Tibial artery (tissue), 4 donors: Measurements from ENCODE around the gene TFB1M.

Experiments used
- DNase-seq, 2 donors: peaks; one replicate each; pipeline ENCODE4 v3.0.0-alpha.2; 2019
- H3K27ac ChIP-seq, 2 donors: fragments of 200-600 bp; sonication (generic) in 1 of 2; 1 replicate in 1 of 2; 2 replicates in 1 of 2; pipeline ENCODE4 v1.5.1; 2018 to 2019; ENCODE audit warnings: mild to moderate bottlenecking in 1 of 2
- H3K27me3 ChIP-seq, 2 donors: fragments of 200-600 bp; sonication (generic) in 1 of 2; one replicate each; pipeline versions ENCODE4 v1.5.1 to v1.6.0; 2016 to 2019
- H3K36me3 ChIP-seq, 3 donors: fragments of 200-600 bp; sonication (generic) in 2 of 3; one replicate each; pipeline ENCODE4 v1.5.1; 2016 to 2019; ENCODE audit warnings: mild to moderate bottlenecking in 2 of 3
- H3K4me1 ChIP-seq, 4 donors: fragments of 200-600 bp; sonication (generic) in 2 of 4; 1 replicate in 3 of 4; 2 replicates in 1 of 4; pipeline ENCODE4 v1.5.1; 2016 to 2019
- H3K4me3 ChIP-seq, 2 donors: fragments of 200-600 bp; sonication (generic) in 1 of 2; 1 replicate in 1 of 2; 2 replicates in 1 of 2; pipeline ENCODE4 v1.5.1; 2018 to 2019; ENCODE audit warnings: mild to moderate bottlenecking in 2 of 2
- H3K9me3 ChIP-seq, 3 donors: fragments of 200-600 bp; sonication (generic) in 1 of 3; one replicate each; pipeline ENCODE4 v1.5.1; 2016 to 2019
- intact Hi-C: fragments of 100-400 bp; cut with DNase I; formaldehyde crosslinking; loops from one replicate; pipeline ENCODE4 v1.15.0; 2023; ENCODE audit warnings: low total_unique reads
- TF ChIP-seq, protein P1 (sequence below), 2 experiments: fragments of 200-600 bp in 1 of 2; fragments of 450-650 bp in 1 of 2; IDR thresholded peaks; one replicate each; pipeline ENCODE4 v1.5.1; 2017 to 2019; ENCODE audit warnings: antibody characterized with exemption in 2 of 2, mild to moderate bottlenecking in 1 of 2, moderate library complexity in 1 of 2

The TFB1M gene

GRCh38 chr6:155291291-155291690, 23.0 kb downstream of the TFB1M start:
- no peaks in the 10 kb centered on the region for H3K27me3 ChIP-seq
- H3K4me3 ChIP-seq = no peak overlapping the region
- TF ChIP-seq, protein P1, sequence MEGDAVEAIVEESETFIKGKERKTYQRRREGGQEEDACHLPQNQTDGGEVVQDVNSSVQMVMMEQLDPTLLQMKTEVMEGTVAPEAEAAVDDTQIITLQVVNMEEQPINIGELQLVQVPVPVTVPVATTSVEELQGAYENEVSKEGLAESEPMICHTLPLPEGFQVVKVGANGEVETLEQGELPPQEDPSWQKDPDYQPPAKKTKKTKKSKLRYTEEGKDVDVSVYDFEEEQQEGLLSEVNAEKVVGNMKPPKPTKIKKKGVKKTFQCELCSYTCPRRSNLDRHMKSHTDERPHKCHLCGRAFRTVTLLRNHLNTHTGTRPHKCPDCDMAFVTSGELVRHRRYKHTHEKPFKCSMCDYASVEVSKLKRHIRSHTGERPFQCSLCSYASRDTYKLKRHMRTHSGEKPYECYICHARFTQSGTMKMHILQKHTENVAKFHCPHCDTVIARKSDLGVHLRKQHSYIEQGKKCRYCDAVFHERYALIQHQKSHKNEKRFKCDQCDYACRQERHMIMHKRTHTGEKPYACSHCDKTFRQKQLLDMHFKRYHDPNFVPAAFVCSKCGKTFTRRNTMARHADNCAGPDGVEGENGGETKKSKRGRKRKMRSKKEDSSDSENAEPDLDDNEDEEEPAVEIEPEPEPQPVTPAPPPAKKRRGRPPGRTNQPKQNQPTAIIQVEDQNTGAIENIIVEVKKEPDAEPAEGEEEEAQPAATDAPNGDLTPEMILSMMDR (IDR thresholded peaks at IDR 0.05) = no peak
- H3K36me3 ChIP-seq = peaks cover 27 to 42% (median 34%) of the 10 kb centered on the region in 3 donors
- intact Hi-C loops = no loop called here
- no peak for DNase-seq
- no peak overlapping the region for H3K27ac ChIP-seq
- no peaks in the 10 kb centered on the region for H3K4me1 ChIP-seq
- no peaks in the 10 kb centered on the region for H3K9me3 ChIP-seq

DNA sequence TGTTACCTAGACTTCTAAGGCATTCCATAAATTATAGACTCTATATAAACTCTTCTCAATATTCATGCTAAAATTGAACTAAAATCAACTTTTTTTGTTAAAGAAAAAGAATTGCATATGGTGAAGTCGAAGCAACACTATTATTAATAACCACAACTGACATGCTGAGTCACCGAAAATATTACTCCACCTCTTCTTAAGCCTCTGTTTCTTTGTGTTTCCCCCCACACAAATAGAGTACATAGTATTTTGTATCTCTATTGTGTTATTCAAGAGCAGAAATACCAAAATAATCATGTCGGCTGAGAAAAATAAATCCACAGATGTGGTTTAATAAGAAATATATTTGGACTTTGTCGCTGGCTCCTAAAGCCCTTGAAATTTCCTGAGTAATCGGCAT, 23.8 kb downstream of the TFB1M start:
- no peaks in the 10 kb centered on the region for H3K4me1 ChIP-seq
- no peak overlapping the region for H3K27ac ChIP-seq
- TF ChIP-seq, protein P1 (IDR thresholded peaks at IDR 0.05) = no peak
- DNase-seq = no peak
- no peaks in the 10 kb centered on the region for H3K27me3 ChIP-seq
- H3K4me3 ChIP-seq = no peak overlapping the region
- H3K36me3 ChIP-seq = peaks cover 21 to 34% (median 28%) of the 10 kb centered on the region in 3 donors
- H3K9me3 ChIP-seq = no peaks in the 10 kb centered on the region
- intact Hi-C loops = no loop called here

GRCh38 chr6:155287762-155288161, 26.5 kb downstream of the TFB1M start:
- Histone ChIP-seq H3K9me3 (no peaks in the 10 kb centered on the region), H3K4me1 (no peaks in the 10 kb centered on the region), H3K27me3 (no peaks in the 10 kb centered on the region), H3K4me3 (no peak overlapping the region), H3K36me3 (peaks cover 21 to 47% (median 30%) of the 10 kb centered on the region in 3 donors), H3K27ac (no peak overlapping the region)
- DNase-seq = no peak
- TF ChIP-seq, protein P1 (IDR thresholded peaks at IDR 0.05) = no peak
- intact Hi-C loops = no loop called here

DNA sequence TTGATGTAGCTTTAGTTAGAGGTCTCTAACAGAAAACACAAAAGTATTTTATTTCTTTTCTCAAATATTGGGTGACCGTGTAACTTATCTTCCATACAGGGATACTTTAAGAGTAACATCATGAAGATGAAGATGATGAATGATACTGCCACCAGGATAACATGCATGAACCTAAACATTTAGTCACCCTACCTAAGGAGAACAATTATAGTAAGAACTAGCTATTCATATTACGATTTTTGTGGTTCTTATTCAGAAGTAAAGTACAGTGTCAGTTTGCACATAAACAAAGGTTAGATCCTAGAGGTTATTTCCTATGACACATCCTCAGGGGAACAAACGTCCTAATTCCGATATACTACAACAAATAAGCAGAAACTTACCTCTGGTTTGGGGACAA, 29.5 kb downstream of the TFB1M start:
- no peaks in the 10 kb centered on the region for H3K27me3 ChIP-seq
- intact Hi-C loops = no loop called here

GRCh38 chr6:155278319-155279049, 35.8 kb downstream of the TFB1M start:
- TF ChIP-seq, protein P1 (IDR thresholded peaks at IDR 0.05) = no peak
- Histone ChIP-seq H3K9me3 (no peaks in the 10 kb centered on the region), H3K4me1 (peaks cover 0 to 36% (median 13%) of the 10 kb centered on the region in 4 donors), H3K36me3 (peaks cover 0 to 19% (median 5%) of the 10 kb centered on the region in 3 donors), H3K27ac (no peak overlapping the region), H3K4me3 (no peak overlapping the region), H3K27me3 (no peaks in the 10 kb centered on the region)
- intact Hi-C loops = no loop called here
- no peak for DNase-seq

More for the DNA sequence above, 29.5 kb downstream of the TFB1M start:
- TF ChIP-seq, protein P1 (IDR thresholded peaks at IDR 0.05) = no peak
- Histone ChIP-seq H3K4me1 (no peaks in the 10 kb centered on the region), H3K9me3 (no peaks in the 10 kb centered on the region), H3K4me3 (no peak overlapping the region), H3K27ac (no peak overlapping the region), H3K36me3 (peaks cover 15 to 40% (median 21%) of the 10 kb centered on the region in 3 donors)
- DNase-seq = no peak
